ENCODE data around the gene ASTL. TPM values are rescaled to one million over a fixed set of nuclear protein-coding genes. Genes with fewer than 3 reads are reported as not detected.

Gene ASTL
- total RNA-seq, 2 experiments from 2014 or later: 0.49 TPM; not detected in 1

DNA sequence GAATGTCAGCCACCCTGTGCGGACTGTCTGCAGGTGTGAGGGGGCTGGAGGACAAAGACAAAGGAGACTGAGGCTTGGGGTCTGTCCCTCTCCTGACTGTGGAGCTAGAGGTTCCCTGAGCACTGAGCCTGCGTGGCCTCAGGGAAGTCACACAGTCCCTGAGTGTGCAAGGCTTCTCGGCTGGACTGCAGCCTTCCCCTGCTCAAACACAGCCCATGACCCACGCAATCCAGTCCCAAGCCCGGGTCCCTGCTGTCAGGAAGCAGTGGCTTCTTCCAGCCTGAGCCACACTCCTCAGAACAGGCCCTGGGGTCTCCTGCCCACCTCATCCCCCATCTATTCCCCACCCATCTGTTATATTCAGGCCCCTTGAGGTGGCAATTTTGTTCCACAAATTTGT is 2.7 kb downstream of the ASTL start:
- Histone ChIP-seq H3K9me2 (ENCODE audit: insufficient read depth, low read length) (no peaks in the 10 kb centered on the region), H3K4me1 (ENCODE audit: insufficient read depth, low read length, poor library complexity, severe bottlenecking) (peaks cover 6% of the 10 kb centered on the region), H3K79me2 (ENCODE audit: insufficient read depth, low read depth, low read length) (no peaks in the 10 kb centered on the region), H2AFZ (ENCODE audit: low read length) (no peak overlapping the region), H3K4me3 (ENCODE audit: low read depth, low read length, poor library complexity, severe bottlenecking) (no peak overlapping the region), H3K4me2 (ENCODE audit: low read length) (no peak overlapping the region), H3K27ac (ENCODE audit: low read depth, low read length, poor library complexity, severe bottlenecking) (no peak overlapping the region), H4K20me1 (ENCODE audit: insufficient read depth, low read length) (no peaks in the 10 kb centered on the region), H3K9me3 (ENCODE audit: low read length) (no peaks in the 10 kb centered on the region), H3K36me3 (ENCODE audit: insufficient read depth, low read length) (no peaks in the 10 kb centered on the region)
- intact Hi-C loops (cut with micrococcal nuclease; ENCODE audit: unreplicated experiment): no loop called here
- no TSS peak for BruUV-seq (replicated peaks)
- POLR2A ChIA-PET: no interaction called here
- no peak for DNase-seq (ENCODE audit: low spot score)
- CTCF ChIA-PET (ENCODE audit: unreplicated experiment): no interaction called here
- TF ChIP-seq, protein P1, sequence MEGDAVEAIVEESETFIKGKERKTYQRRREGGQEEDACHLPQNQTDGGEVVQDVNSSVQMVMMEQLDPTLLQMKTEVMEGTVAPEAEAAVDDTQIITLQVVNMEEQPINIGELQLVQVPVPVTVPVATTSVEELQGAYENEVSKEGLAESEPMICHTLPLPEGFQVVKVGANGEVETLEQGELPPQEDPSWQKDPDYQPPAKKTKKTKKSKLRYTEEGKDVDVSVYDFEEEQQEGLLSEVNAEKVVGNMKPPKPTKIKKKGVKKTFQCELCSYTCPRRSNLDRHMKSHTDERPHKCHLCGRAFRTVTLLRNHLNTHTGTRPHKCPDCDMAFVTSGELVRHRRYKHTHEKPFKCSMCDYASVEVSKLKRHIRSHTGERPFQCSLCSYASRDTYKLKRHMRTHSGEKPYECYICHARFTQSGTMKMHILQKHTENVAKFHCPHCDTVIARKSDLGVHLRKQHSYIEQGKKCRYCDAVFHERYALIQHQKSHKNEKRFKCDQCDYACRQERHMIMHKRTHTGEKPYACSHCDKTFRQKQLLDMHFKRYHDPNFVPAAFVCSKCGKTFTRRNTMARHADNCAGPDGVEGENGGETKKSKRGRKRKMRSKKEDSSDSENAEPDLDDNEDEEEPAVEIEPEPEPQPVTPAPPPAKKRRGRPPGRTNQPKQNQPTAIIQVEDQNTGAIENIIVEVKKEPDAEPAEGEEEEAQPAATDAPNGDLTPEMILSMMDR (conservative IDR thresholded peaks at IDR 0.05; ENCODE audit: low read length): no peak
- TF ChIP-seq EZH2phosphoT487 (IDR thresholded peaks at IDR 0.05; ENCODE audit: borderline replicate concordance, low read depth, low read length): no peak

DNA sequence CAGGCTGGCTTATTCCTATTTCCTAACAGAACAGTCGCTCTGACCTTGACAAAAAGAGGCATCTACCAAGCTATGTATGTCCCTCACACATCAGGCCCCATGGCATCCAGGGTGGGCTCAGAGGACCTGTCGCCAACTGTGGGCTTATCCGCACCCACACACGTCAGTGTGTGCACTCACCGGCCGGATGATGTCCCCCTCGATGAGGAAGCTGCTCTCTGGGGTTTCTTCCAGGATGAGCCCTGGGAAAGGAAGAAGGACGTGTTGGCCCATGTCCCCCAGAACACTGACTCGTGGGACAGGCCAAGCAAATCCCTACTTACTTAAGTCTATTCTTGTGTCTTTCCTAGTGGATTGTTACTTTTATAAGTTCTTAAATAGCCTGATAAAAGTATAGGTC is 3.1 kb downstream of the ASTL start:
- intact Hi-C loops (cut with micrococcal nuclease; ENCODE audit: unreplicated experiment): no loop called here
- no peak overlapping the region for H2AFZ ChIP-seq (ENCODE audit: low read length)
- no peaks in the 10 kb centered on the region for H3K36me3 ChIP-seq (ENCODE audit: insufficient read depth, low read length)
- DNase-seq (ENCODE audit: low spot score): no peak
- no peak overlapping the region for H3K4me3 ChIP-seq (ENCODE audit: low read depth, low read length, poor library complexity, severe bottlenecking)
- ChIA-PET POLR2A (no interaction called here), CTCF (ENCODE audit: unreplicated experiment) (no interaction called here)
- H3K27ac ChIP-seq (ENCODE audit: low read depth, low read length, poor library complexity, severe bottlenecking): no peak overlapping the region
- H4K20me1 ChIP-seq (ENCODE audit: insufficient read depth, low read length): no peaks in the 10 kb centered on the region
- no peak overlapping the region for H3K4me2 ChIP-seq (ENCODE audit: low read length)
- no peaks in the 10 kb centered on the region for H3K79me2 ChIP-seq (ENCODE audit: insufficient read depth, low read depth, low read length)
- BruUV-seq (replicated peaks): no TSS peak
- no peak for TF ChIP-seq EZH2phosphoT487 (IDR thresholded peaks at IDR 0.05; ENCODE audit: borderline replicate concordance, low read depth, low read length)
- TF ChIP-seq, protein P1 (conservative IDR thresholded peaks at IDR 0.05; ENCODE audit: low read length): no peak
- H3K9me3 ChIP-seq (ENCODE audit: low read length): no peaks in the 10 kb centered on the region
- peaks cover 6% of the 10 kb centered on the region for H3K4me1 ChIP-seq (ENCODE audit: insufficient read depth, low read length, poor library complexity, severe bottlenecking)
- no peaks in the 10 kb centered on the region for H3K9me2 ChIP-seq (ENCODE audit: insufficient read depth, low read length)

DNA sequence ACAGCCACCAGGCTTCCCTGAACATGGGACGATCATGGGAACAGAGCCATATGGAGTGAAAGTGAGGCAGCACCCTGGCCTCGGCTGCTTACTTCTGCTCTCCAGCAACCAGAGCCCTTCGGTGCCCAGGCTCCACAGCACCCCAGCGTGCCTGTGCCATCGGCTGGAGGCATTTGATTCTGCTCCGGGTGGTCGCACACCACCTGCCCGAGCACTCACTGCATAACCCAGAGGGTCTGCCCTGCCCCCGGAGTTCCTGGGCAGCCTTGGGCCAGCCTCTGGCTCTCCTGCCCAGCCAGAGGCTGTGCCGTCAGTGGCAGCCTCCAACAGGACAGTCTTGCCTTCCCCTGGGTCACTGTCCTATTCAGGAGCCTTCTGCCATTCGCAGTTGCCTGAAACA is 3.9 kb downstream of the ASTL start:
- Histone ChIP-seq H3K79me2 (ENCODE audit: insufficient read depth, low read depth, low read length) (no peaks in the 10 kb centered on the region), H2AFZ (ENCODE audit: low read length) (no peak overlapping the region), H3K4me2 (ENCODE audit: low read length) (no peak overlapping the region), H3K4me3 (ENCODE audit: low read depth, low read length, poor library complexity, severe bottlenecking) (no peak overlapping the region), H3K4me1 (ENCODE audit: insufficient read depth, low read length, poor library complexity, severe bottlenecking) (peaks cover 6% of the 10 kb centered on the region), H3K27ac (ENCODE audit: low read depth, low read length, poor library complexity, severe bottlenecking) (no peak overlapping the region), H3K36me3 (ENCODE audit: insufficient read depth, low read length) (no peaks in the 10 kb centered on the region), H4K20me1 (ENCODE audit: insufficient read depth, low read length) (no peaks in the 10 kb centered on the region), H3K9me3 (ENCODE audit: low read length) (no peaks in the 10 kb centered on the region), H3K9me2 (ENCODE audit: insufficient read depth, low read length) (no peaks in the 10 kb centered on the region)
- CTCF ChIA-PET (ENCODE audit: unreplicated experiment): no interaction called here
- no TSS peak for BruUV-seq (replicated peaks)
- TF ChIP-seq, protein P1 (conservative IDR thresholded peaks at IDR 0.05; ENCODE audit: low read length): no peak
- TF ChIP-seq EZH2phosphoT487 (IDR thresholded peaks at IDR 0.05; ENCODE audit: borderline replicate concordance, low read depth, low read length): no peak
- POLR2A ChIA-PET: no interaction called here
- no peak for DNase-seq (ENCODE audit: low spot score)
- intact Hi-C loops (cut with micrococcal nuclease; ENCODE audit: unreplicated experiment): no loop called here
